A375 (cell line): Measurements from ENCODE around the gene LDLRAD3. TPM values are rescaled to one million over a fixed set of nuclear protein-coding genes. Genes with fewer than 3 reads are reported as not detected.

ENCODE experiments used
- small RNA-seq: library from RNA; depleted of rRNA; stranded (forward); fragments of <200 nt; gene quantifications from one replicate; pipeline ENCODE3, GENCODE V24; 2014
- total RNA-seq: library from RNA; depleted of rRNA; stranded (reverse); fragments of >200 nt; shearing (Covaris generic); gene quantifications from 2 replicates; pipeline ENCODE4 v1.2.3, GENCODE V29; 2014; rRNA removed

The LDLRAD3 gene, protein sequence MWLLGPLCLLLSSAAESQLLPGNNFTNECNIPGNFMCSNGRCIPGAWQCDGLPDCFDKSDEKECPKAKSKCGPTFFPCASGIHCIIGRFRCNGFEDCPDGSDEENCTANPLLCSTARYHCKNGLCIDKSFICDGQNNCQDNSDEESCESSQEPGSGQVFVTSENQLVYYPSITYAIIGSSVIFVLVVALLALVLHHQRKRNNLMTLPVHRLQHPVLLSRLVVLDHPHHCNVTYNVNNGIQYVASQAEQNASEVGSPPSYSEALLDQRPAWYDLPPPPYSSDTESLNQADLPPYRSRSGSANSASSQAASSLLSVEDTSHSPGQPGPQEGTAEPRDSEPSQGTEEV
- 8.8 and 10.3 TPM in 2 replicates for total RNA-seq

GRCh38 chr11:35943713-35944502, at the start of gene LDLRAD3:
Gene LDLRAD3 (plus strand): TSS chr11:35944062. CDS start chr11:35944099, 37 bp downstream.

Small RNA genes lying within 50 kb of the gene (small RNA-seq; reads per million reads assigned to genes)
- gene MIR3973: not detected
